HG03558 (cell line): ENCODE measurements around the gene OR2A12.
"Not testable (repeated sequence)": the region's sequence is repeated elsewhere in the genome, so short reads cannot be mapped to it uniquely, and the experiment has no call there.

Experiments used
- ATAC-seq: cut with Tn5 transposase; IDR thresholded peaks from one replicate; pipeline ENCODE4 v1.9.1; 2021; ENCODE audit warnings: moderate number of reproducible peaks; ENCODE audit not compliant: unreplicated experiment; ENCODE audit errors: extremely low read depth

The OR2A12 gene

DNA sequence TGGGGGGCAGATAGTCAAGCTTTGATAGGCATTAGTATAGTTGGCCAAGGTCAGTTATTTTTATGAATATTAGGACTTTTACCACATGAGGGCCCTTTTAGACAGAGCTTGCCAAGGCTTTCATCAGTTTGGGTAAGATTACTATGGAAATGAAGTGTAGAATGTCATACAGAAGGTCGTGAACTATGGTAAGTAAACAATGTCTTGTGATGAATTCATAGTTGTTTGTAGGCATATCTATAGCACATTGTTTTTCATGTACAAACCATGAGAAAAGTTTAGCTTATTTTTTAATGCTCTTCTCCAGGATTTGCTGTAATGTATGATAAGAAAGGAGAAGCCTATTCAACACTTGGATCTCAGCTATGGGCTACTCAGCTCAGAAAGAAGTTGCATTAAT is 27.6 kb downstream of the OR2A12 start:
- no peak for ATAC-seq

- no peak for ATAC-seq
Measured at GRCh38 chr7:144118341-144118740, 32.3 kb downstream of the OR2A12 start.

DNA sequence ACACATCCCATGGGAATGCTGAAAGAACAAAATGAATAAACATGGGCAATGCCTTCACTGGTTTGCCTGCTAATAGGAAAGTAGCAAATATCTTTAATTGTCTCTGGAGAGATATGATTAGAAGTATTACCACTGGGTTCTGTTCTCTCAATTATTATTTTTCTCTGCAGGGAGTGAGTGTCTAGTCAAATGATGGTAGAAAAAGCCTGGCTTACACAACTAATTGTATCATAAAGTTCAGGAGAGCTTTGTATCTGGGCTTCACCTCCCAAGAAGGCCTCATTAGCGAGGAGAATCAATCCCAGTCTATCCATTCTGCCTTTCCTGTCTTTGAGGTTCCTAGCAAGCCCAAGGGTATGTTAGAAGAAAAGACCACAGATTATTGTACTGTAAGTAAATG is 36.8 kb downstream of the OR2A12 start, which contains the start of gene OR2A14:
OR2A14 (plus strand) TSS at position 301 of the 400 bp plus-strand sequence. CDS start 5,937 bp downstream, outside the sequence.
- no peak for ATAC-seq

- peak; percentile 97 for ATAC-seq
Measured at GRCh38 chr7:144127714-144128334, 41.7 kb downstream of the OR2A12 start.

- ATAC-seq = not testable (repeated sequence)
Measured at GRCh38 chr7:144129601-144130000, 43.5 kb downstream of the OR2A12 start.

GRCh38 chr7:144130730-144131129 is 44.7 kb downstream of the OR2A12 start:
- no peak for ATAC-seq

DNA sequence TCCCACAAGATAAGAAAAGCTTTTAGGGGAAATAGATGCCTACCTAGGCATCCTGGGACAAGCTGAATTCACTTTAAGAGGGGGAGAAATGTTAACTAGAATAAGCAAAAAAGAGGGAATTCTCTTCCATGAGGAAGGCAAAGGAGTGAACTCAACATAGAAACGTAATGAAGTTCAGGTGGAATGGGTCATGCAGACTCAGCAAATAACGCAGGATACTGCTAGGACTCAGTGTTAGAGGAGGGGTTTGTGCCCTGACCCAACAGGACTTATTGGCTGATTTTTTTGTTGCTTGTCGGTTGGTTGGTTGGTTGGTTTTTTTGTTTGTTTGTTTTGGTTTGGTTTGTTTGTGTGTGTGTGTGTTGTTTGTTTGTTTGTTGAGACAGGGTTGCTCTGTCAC is 46.2 kb downstream of the OR2A12 start:
- ATAC-seq = no peak

DNA sequence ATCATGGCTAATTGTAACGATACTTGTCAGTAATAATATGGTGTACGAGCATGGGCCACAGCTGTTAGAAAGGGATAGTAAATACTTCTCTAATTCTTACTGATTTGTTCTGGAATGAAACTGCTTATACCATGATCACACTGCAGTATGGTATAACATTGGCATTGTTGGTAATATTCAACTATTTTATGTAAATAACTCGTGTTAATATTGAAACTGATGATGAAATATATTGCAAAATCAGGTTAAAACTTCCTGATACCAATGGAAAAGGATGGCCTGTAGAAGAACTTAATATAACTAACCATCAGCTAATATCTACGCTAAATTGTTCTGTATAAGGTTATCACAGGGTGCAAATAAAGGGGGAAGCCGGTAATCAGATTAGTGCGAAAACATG is 47.2 kb downstream of the OR2A12 start:
- no peak for ATAC-seq

DNA sequence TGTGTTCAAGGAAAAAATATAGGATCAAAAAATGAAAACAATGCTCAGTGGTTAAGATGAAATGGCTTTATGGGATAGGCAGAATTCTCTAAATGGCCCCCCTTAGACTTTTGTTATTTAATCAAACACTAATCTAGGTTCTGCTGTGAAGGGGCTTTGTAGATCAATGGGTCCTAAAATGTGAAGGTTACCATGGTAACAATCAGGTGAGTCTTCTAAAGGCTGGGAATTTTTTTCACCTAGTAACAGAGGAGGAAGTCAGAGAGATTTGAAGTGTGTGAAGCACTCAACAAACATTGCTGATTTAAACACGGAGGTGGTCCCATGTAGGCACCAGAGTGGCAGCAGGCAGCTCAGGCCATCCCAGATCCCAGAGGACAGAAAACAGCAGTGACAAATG is 48.0 kb downstream of the OR2A12 start:
- ATAC-seq = no peak

DNA sequence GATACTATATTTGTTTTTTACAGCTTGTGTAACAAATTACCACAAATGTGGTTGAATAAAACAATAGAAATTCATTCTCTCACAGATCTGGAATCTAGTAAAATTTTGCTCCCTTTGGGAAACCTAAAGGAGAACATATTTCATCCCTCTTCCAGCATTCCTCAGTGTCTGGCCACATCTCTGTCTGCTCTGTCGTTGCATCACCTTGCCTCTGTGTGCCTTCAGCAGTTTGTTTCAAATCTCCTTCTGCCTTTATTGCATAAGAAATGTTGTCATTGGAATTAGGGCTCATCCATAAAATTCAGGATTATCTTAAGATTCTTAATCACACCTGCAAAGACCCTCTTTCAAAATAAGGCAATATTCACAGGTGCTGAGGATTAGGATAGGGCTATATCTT is 51.4 kb downstream of the OR2A12 start:
- no peak for ATAC-seq

DNA sequence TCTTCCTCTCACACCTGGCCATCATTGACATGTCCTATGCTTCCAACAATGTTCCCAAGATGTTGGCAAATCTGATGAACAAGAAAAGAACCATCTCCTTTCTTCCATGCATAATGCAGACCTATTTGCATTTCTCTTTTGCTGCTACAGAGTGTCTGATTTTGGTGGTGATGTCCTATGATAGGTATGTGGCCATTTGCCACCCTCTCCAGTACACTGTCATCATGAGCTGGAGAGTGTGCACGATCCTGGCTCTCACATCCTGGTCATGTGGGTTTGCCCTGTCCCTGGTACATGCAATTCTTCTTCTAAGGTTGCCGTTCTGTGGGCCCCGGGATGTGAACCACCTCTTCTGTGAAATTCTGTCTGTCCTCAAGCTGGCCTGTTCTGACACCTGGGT is 56.1 kb downstream of the OR2A12 start:
- no peak for ATAC-seq

DNA sequence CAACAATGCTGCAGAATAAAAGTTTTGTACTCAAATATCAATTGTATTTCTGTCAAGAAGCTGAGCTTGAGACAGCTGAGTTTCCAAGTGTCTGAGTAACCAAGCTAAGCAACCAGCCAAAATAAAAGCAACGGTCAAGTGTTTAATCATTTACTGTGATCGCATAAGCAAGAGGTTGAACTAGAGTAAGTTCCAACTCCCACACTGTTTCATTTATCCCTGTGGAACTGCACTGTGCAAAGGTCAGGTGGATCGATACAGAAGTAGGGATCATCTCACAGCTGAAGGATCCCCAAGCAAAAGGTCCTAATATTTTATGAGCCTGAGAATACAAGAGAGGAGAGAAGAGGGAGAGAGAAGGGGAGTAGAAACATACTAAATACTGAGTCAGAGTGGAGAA is 58.3 kb downstream of the OR2A12 start:
- no peak for ATAC-seq

DNA sequence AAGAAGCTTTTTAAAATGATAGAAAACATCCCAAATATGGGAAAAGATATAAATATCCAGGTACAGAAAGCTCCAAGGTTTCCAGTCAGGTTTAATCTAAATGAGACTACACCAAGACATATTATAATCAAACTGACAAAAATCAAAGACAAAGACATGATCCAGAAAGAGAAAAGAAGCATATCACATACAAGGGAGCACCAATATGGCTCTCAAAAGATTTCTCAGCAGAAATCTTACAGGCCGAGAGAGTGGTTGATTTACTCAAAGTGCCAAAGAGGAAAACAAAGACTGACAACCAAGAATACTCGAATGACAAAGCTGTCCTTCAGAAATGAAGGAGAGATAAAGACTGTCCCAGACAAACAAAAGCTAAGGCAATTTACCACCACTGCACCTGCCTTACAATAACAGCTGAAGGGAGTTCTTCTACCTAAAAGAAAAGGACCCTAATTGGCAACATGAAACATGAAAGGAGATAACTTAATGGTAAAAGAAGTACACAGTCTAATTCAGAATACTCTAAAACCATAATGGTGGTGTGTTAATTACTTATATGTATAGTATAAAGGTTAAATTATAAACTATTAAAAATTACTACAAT is 62.2 kb downstream of the OR2A12 start:
- no peak for ATAC-seq
